Measurements from ENCODE around the gene IZUMO3.

DNA sequence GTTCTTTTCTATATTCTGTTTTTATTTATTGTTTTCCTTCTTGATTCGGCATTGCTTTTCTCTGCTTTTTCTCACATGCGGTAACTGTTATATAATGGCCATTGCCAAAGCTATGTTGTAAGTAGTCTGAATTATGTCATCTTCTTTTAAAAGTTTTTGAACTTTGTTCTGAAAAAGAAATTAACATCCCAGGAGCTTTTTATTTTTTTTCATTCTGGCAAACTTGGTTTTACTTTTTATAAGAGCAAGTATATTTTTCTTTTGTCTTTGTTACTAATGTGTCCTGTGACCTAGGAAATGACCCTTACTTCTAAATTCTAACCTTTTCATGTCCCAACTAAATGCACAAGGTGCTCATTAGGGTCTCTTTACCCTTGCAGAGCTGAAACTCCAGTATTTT lies 26.7 kb upstream of the IZUMO3 start:
- TF ChIP-seq, protein P1, sequence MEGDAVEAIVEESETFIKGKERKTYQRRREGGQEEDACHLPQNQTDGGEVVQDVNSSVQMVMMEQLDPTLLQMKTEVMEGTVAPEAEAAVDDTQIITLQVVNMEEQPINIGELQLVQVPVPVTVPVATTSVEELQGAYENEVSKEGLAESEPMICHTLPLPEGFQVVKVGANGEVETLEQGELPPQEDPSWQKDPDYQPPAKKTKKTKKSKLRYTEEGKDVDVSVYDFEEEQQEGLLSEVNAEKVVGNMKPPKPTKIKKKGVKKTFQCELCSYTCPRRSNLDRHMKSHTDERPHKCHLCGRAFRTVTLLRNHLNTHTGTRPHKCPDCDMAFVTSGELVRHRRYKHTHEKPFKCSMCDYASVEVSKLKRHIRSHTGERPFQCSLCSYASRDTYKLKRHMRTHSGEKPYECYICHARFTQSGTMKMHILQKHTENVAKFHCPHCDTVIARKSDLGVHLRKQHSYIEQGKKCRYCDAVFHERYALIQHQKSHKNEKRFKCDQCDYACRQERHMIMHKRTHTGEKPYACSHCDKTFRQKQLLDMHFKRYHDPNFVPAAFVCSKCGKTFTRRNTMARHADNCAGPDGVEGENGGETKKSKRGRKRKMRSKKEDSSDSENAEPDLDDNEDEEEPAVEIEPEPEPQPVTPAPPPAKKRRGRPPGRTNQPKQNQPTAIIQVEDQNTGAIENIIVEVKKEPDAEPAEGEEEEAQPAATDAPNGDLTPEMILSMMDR (IDR thresholded peaks at IDR 0.05), result no peak
- TF ChIP-seq POLR2A (IDR thresholded peaks at IDR 0.05), result no peak

Data from lower leg skin (tissue), 3 donors.